ENCODE measurements around the gene CCDC51.

The CCDC51 gene

GRCh38 chr3:48423883-48424695, 15.8 kb downstream of the CCDC51 start:
- H3K27ac Mint-ChIP-seq = no peak overlapping the region
- H3K36me3 Mint-ChIP-seq (ENCODE audit: low read depth) = no peaks in the 10 kb centered on the region
- H3K27me3 Mint-ChIP-seq = peaks cover 6% of the 10 kb centered on the region
- no peaks in the 10 kb centered on the region for H3K4me1 Mint-ChIP-seq (ENCODE audit: low read depth)
- no peaks in the 10 kb centered on the region for H3K9me3 Mint-ChIP-seq
- no peak for DNase-seq
- no peak overlapping the region for H3K4me3 Mint-ChIP-seq

GRCh38 chr3:48423241-48423882, 16.6 kb downstream of the CCDC51 start:
- no peaks in the 10 kb centered on the region for H3K9me3 Mint-ChIP-seq
- no peaks in the 10 kb centered on the region for H3K36me3 Mint-ChIP-seq (ENCODE audit: low read depth)
- H3K4me3 Mint-ChIP-seq = no peak overlapping the region
- no peaks in the 10 kb centered on the region for H3K4me1 Mint-ChIP-seq (ENCODE audit: low read depth)
- no peak overlapping the region for H3K27ac Mint-ChIP-seq
- peaks cover 6% of the 10 kb centered on the region for H3K27me3 Mint-ChIP-seq
- DNase-seq = no peak

GRCh38 chr3:48422681-48423080, 17.2 kb downstream of the CCDC51 start:
- H3K36me3 Mint-ChIP-seq (ENCODE audit: low read depth) = no peaks in the 10 kb centered on the region
- DNase-seq = no peak
- H3K27ac Mint-ChIP-seq = no peak overlapping the region
- H3K9me3 Mint-ChIP-seq = no peaks in the 10 kb centered on the region
- no peak overlapping the region for H3K4me3 Mint-ChIP-seq
- H3K4me1 Mint-ChIP-seq (ENCODE audit: low read depth) = no peaks in the 10 kb centered on the region
- no peaks in the 10 kb centered on the region for H3K27me3 Mint-ChIP-seq

- H3K27ac Mint-ChIP-seq = no peak overlapping the region
- H3K4me3 Mint-ChIP-seq = no peak overlapping the region
- no peaks in the 10 kb centered on the region for H3K36me3 Mint-ChIP-seq (ENCODE audit: low read depth)
- H3K4me1 Mint-ChIP-seq (ENCODE audit: low read depth) = no peaks in the 10 kb centered on the region
- H3K9me3 Mint-ChIP-seq = no peaks in the 10 kb centered on the region
- H3K27me3 Mint-ChIP-seq = no peaks in the 10 kb centered on the region
- DNase-seq = no peak
Measured at GRCh38 chr3:48422272-48422671, 17.6 kb downstream of the CCDC51 start.

GRCh38 chr3:48420561-48420960, 19.4 kb downstream of the CCDC51 start:
- H3K4me1 Mint-ChIP-seq (ENCODE audit: low read depth) = no peaks in the 10 kb centered on the region

GRCh38 chr3:48419597-48419996, 20.3 kb downstream of the CCDC51 start:
- no peaks in the 10 kb centered on the region for H3K4me1 Mint-ChIP-seq (ENCODE audit: low read depth)

More at GRCh38 chr3:48420561-48420960, 19.4 kb downstream of the CCDC51 start:
- Mint-ChIP-seq H3K36me3 (ENCODE audit: low read depth) (no peaks in the 10 kb centered on the region), H3K4me3 (no peak overlapping the region), H3K27me3 (no peaks in the 10 kb centered on the region), H3K27ac (no peak overlapping the region), H3K9me3 (no peaks in the 10 kb centered on the region)
- DNase-seq = no peak

GRCh38 chr3:48419149-48419548, 20.8 kb downstream of the CCDC51 start:
- H3K4me1 Mint-ChIP-seq (ENCODE audit: low read depth) = no peaks in the 10 kb centered on the region
- H3K4me3 Mint-ChIP-seq = no peak overlapping the region
- no peak for DNase-seq
- no peaks in the 10 kb centered on the region for H3K36me3 Mint-ChIP-seq (ENCODE audit: low read depth)
- no peaks in the 10 kb centered on the region for H3K27me3 Mint-ChIP-seq
- H3K9me3 Mint-ChIP-seq = no peaks in the 10 kb centered on the region
- H3K27ac Mint-ChIP-seq = no peak overlapping the region

More at GRCh38 chr3:48419597-48419996, 20.3 kb downstream of the CCDC51 start:
- Mint-ChIP-seq H3K27ac (no peak overlapping the region), H3K4me3 (no peak overlapping the region), H3K36me3 (ENCODE audit: low read depth) (no peaks in the 10 kb centered on the region), H3K9me3 (no peaks in the 10 kb centered on the region), H3K27me3 (no peaks in the 10 kb centered on the region)
- DNase-seq = no peak

- H3K9me3 Mint-ChIP-seq = no peaks in the 10 kb centered on the region
- H3K4me1 Mint-ChIP-seq (ENCODE audit: low read depth) = no peaks in the 10 kb centered on the region
- no peak overlapping the region for H3K27ac Mint-ChIP-seq
- H3K4me3 Mint-ChIP-seq = no peak overlapping the region
- DNase-seq = no peak
- no peaks in the 10 kb centered on the region for H3K36me3 Mint-ChIP-seq (ENCODE audit: low read depth)
- no peaks in the 10 kb centered on the region for H3K27me3 Mint-ChIP-seq
Measured at GRCh38 chr3:48418651-48419050, 21.3 kb downstream of the CCDC51 start.

GRCh38 chr3:48418140-48418539, 21.8 kb downstream of the CCDC51 start:
- Mint-ChIP-seq H3K4me3 (no peak overlapping the region), H3K9me3 (no peaks in the 10 kb centered on the region), H3K4me1 (ENCODE audit: low read depth) (no peaks in the 10 kb centered on the region)

GRCh38 chr3:48417529-48418108, 22.3 kb downstream of the CCDC51 start:
- Mint-ChIP-seq H3K27me3 (no peaks in the 10 kb centered on the region), H3K9me3 (no peaks in the 10 kb centered on the region), H3K36me3 (ENCODE audit: low read depth) (no peaks in the 10 kb centered on the region), H3K27ac (no peak overlapping the region), H3K4me3 (no peak overlapping the region), H3K4me1 (ENCODE audit: low read depth) (no peaks in the 10 kb centered on the region)
- DNase-seq = no peak

More at GRCh38 chr3:48418140-48418539, 21.8 kb downstream of the CCDC51 start:
- H3K27ac Mint-ChIP-seq = no peak overlapping the region
- no peaks in the 10 kb centered on the region for H3K36me3 Mint-ChIP-seq (ENCODE audit: low read depth)
- DNase-seq = no peak
- no peaks in the 10 kb centered on the region for H3K27me3 Mint-ChIP-seq

GRCh38 chr3:48416546-48416945, 23.4 kb downstream of the CCDC51 start:
- DNase-seq = no peak
- no peak overlapping the region for H3K4me3 Mint-ChIP-seq
- no peaks in the 10 kb centered on the region for H3K36me3 Mint-ChIP-seq (ENCODE audit: low read depth)
- H3K27me3 Mint-ChIP-seq = no peaks in the 10 kb centered on the region
- H3K27ac Mint-ChIP-seq = no peak overlapping the region
- no peaks in the 10 kb centered on the region for H3K9me3 Mint-ChIP-seq
- H3K4me1 Mint-ChIP-seq (ENCODE audit: low read depth) = no peaks in the 10 kb centered on the region

GRCh38 chr3:48416091-48416505, 23.8 kb downstream of the CCDC51 start:
- Mint-ChIP-seq H3K9me3 (no peaks in the 10 kb centered on the region), H3K36me3 (ENCODE audit: low read depth) (no peaks in the 10 kb centered on the region), H3K4me3 (no peak overlapping the region), H3K27ac (no peak overlapping the region), H3K4me1 (ENCODE audit: low read depth) (no peaks in the 10 kb centered on the region), H3K27me3 (no peaks in the 10 kb centered on the region)
- no peak for DNase-seq

- Mint-ChIP-seq H3K27ac (no peak overlapping the region), H3K27me3 (no peaks in the 10 kb centered on the region), H3K4me3 (no peak overlapping the region), H3K4me1 (ENCODE audit: low read depth) (no peaks in the 10 kb centered on the region), H3K36me3 (ENCODE audit: low read depth) (no peaks in the 10 kb centered on the region), H3K9me3 (no peaks in the 10 kb centered on the region)
- DNase-seq = no peak
Measured at GRCh38 chr3:48415251-48415953, 24.5 kb downstream of the CCDC51 start.

GRCh38 chr3:48414376-48415250, 25.3 kb downstream of the CCDC51 start:
- no peak for DNase-seq
- Mint-ChIP-seq H3K4me3 (no peak overlapping the region), H3K27me3 (no peaks in the 10 kb centered on the region), H3K4me1 (ENCODE audit: low read depth) (no peaks in the 10 kb centered on the region), H3K9me3 (no peaks in the 10 kb centered on the region), H3K36me3 (ENCODE audit: low read depth) (no peaks in the 10 kb centered on the region), H3K27ac (no peak overlapping the region)
